ENCODE data around the gene RNF220.
A peak's percentile ranks its signal among the peaks of the same experiment; 100 is the strongest.

The RNF220 gene

DNA sequence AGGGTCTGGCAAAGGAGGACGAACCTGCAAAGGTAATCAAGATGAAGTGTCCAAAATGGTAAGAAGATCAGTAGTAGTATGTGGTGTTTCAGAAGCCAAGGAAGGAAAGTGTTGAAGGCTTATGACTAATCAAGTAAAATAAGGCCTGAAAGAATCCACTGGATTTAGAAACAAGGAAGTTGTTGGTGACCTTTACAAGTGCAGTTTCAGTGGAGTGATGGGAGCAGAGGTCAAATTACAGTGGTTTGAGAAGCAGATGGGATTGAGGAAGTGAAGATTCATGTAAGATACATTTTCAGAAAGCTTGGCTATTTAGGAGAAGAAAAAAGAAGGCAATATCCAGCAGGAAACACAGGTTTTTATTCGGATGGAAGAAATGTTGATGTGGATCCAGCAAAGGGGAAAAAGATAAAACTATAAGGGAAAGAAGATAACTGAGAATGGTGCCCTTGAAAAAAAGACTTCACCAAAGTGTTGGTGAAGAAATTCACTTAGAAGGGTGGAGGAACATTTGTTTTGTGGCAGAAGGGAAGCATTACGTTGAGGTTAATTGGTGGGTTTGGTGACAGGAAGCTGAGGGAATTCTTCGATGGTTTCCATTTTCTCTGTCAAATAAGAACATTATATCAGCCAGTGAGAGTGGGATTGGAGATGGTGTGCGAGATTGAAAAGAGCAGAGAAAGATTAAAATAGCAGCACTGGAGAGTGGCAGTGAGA, 271.6 kb downstream of the RNF220 start:
- no peaks in the 10 kb centered on the region for H3F3A ChIP-seq (ENCODE audit: low read depth)
- H2AFZ ChIP-seq (ENCODE audit: low read length) = peak overlapping the region; percentile 55; the same call in 1 of the 2 replicates
- H3K79me2 ChIP-seq (ENCODE audit: insufficient read depth, low read length) = no peaks in the 10 kb centered on the region
- H3K4me3 ChIP-seq (ENCODE audit: low read length, poor library complexity, severe bottlenecking) = peak overlapping the region; percentile 4
- H3K27me3 ChIP-seq (ENCODE audit: insufficient read depth, low read length, poor library complexity, severe bottlenecking) = no peaks in the 10 kb centered on the region
- peak overlapping the region; percentile 0 for H3K9ac ChIP-seq (ENCODE audit: low read depth, low read length, poor library complexity, severe bottlenecking)
- no peaks in the 10 kb centered on the region for H3K36me3 ChIP-seq (ENCODE audit: insufficient read depth, low read length)
- H3K9me2 ChIP-seq (replicated peaks; ENCODE audit: low read depth, low read length) = no peaks in the 10 kb centered on the region
- no peaks in the 10 kb centered on the region for H4K20me1 ChIP-seq (ENCODE audit: insufficient read depth, low read length, poor library complexity, severe bottlenecking)
- H3K4me1 ChIP-seq (ENCODE audit: insufficient read depth, low read length, poor library complexity, severe bottlenecking) = peaks cover 38% of the 10 kb centered on the region
- H3K9me3 ChIP-seq (ENCODE audit: insufficient read depth, low read depth, low read length) = no peaks in the 10 kb centered on the region
- peak overlapping the region; percentile 9 for H3K4me2 ChIP-seq (ENCODE audit: low read depth, low read length, poor library complexity, severe bottlenecking)
- TF ChIP-seq, protein P1, sequence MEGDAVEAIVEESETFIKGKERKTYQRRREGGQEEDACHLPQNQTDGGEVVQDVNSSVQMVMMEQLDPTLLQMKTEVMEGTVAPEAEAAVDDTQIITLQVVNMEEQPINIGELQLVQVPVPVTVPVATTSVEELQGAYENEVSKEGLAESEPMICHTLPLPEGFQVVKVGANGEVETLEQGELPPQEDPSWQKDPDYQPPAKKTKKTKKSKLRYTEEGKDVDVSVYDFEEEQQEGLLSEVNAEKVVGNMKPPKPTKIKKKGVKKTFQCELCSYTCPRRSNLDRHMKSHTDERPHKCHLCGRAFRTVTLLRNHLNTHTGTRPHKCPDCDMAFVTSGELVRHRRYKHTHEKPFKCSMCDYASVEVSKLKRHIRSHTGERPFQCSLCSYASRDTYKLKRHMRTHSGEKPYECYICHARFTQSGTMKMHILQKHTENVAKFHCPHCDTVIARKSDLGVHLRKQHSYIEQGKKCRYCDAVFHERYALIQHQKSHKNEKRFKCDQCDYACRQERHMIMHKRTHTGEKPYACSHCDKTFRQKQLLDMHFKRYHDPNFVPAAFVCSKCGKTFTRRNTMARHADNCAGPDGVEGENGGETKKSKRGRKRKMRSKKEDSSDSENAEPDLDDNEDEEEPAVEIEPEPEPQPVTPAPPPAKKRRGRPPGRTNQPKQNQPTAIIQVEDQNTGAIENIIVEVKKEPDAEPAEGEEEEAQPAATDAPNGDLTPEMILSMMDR (conservative IDR thresholded peaks at IDR 0.05; ENCODE audit: low read length) = no peak
- TF ChIP-seq EZH2phosphoT487 (IDR thresholded peaks at IDR 0.05; ENCODE audit: borderline replicate concordance) = no peak

DNA sequence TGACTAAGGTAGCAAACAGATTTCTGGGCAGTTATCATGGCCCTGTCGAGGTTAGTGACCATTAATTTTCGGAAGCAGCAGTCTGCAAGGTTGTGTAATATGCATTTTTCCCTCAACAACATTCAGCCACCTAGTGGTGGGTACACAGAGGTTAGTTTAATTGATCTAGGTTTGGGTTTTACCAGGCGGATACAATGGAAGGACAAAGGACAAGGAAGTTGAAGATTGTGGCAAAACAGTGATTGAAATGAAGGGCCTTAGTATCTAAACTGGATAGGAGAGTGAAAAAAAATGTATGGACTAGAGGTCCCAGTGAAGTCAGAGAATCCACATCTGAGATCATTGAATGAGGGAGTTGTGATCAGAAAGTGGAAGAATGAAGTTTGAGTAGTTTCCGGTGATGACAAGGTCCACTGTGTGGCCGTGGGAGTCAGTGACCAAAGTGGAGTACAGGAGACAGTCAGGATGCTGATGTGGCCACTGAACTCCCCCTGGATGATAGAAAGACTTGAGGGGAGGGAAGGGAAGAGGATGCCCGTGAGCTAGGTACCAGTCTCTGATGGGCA, 272.2 kb downstream of the RNF220 start:
- Histone ChIP-seq H3K27me3 (ENCODE audit: insufficient read depth, low read length, poor library complexity, severe bottlenecking) (no peaks in the 10 kb centered on the region), H3K9me2 (replicated peaks; ENCODE audit: low read depth, low read length) (no peaks in the 10 kb centered on the region), H3K36me3 (ENCODE audit: insufficient read depth, low read length) (no peaks in the 10 kb centered on the region), H2AFZ (ENCODE audit: low read length) (peak overlapping the region; percentile 55; the same call in 1 of the 2 replicates), H3K4me3 (ENCODE audit: low read length, poor library complexity, severe bottlenecking) (no peak overlapping the region), H3F3A (ENCODE audit: low read depth) (no peaks in the 10 kb centered on the region), H3K4me1 (ENCODE audit: insufficient read depth, low read length, poor library complexity, severe bottlenecking) (peaks cover 35% of the 10 kb centered on the region), H3K79me2 (ENCODE audit: insufficient read depth, low read length) (no peaks in the 10 kb centered on the region), H3K9ac (ENCODE audit: low read depth, low read length, poor library complexity, severe bottlenecking) (peak overlapping the region; percentile 0), H4K20me1 (ENCODE audit: insufficient read depth, low read length, poor library complexity, severe bottlenecking) (no peaks in the 10 kb centered on the region), H3K9me3 (ENCODE audit: insufficient read depth, low read depth, low read length) (no peaks in the 10 kb centered on the region), H3K4me2 (ENCODE audit: low read depth, low read length, poor library complexity, severe bottlenecking) (peak overlapping the region; percentile 9)
- TF ChIP-seq, protein P1 (conservative IDR thresholded peaks at IDR 0.05; ENCODE audit: low read length) = peak; percentile 76
- TF ChIP-seq EZH2phosphoT487 (IDR thresholded peaks at IDR 0.05; ENCODE audit: borderline replicate concordance) = no peak

DNA sequence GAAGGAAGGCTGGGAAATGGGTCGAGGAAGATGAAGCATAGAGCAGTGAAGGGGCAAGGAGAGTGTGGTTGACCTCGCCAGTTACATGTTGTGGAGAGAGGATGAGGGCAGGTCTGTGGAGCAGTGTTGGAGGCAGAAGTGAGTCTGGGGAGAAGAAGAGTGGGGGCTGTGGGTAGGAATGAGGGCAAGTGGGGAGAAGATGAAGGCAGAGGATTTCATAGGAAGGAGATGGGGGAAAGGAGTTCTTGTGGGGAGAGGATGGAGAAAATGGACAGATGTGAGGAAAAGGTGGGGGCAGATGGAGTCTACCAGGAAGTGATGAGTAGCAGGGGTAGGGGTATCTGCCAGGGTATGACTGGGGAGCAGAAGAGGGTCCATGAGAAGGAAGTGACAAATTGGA, 273.1 kb downstream of the RNF220 start:
- H3K27me3 ChIP-seq (ENCODE audit: insufficient read depth, low read length, poor library complexity, severe bottlenecking) = no peaks in the 10 kb centered on the region
- no peaks in the 10 kb centered on the region for H3K9me2 ChIP-seq (replicated peaks; ENCODE audit: low read depth, low read length)
- H4K20me1 ChIP-seq (ENCODE audit: insufficient read depth, low read length, poor library complexity, severe bottlenecking) = no peaks in the 10 kb centered on the region
- TF ChIP-seq, protein P1 (conservative IDR thresholded peaks at IDR 0.05; ENCODE audit: low read length) = no peak
- no peak for TF ChIP-seq EZH2phosphoT487 (IDR thresholded peaks at IDR 0.05; ENCODE audit: borderline replicate concordance)
- no peak overlapping the region for H3K4me3 ChIP-seq (ENCODE audit: low read length, poor library complexity, severe bottlenecking)
- H3K9me3 ChIP-seq (ENCODE audit: insufficient read depth, low read depth, low read length) = no peaks in the 10 kb centered on the region
- no peak overlapping the region for H3K9ac ChIP-seq (ENCODE audit: low read depth, low read length, poor library complexity, severe bottlenecking)
- H3F3A ChIP-seq (ENCODE audit: low read depth) = no peaks in the 10 kb centered on the region
- no peak overlapping the region for H3K4me2 ChIP-seq (ENCODE audit: low read depth, low read length, poor library complexity, severe bottlenecking)
- H3K79me2 ChIP-seq (ENCODE audit: insufficient read depth, low read length) = no peaks in the 10 kb centered on the region
- H2AFZ ChIP-seq (ENCODE audit: low read length) = no peak overlapping the region
- peaks cover 27% of the 10 kb centered on the region for H3K4me1 ChIP-seq (ENCODE audit: insufficient read depth, low read length, poor library complexity, severe bottlenecking)
- H3K36me3 ChIP-seq (ENCODE audit: insufficient read depth, low read length) = no peaks in the 10 kb centered on the region
